Body of pancreas (tissue), 4 donors: ENCODE data around the gene KRT32.

ENCODE experiments used
- POLR2A ChIP-seq, 3 donors: fragments of 450-650 bp; IDR thresholded peaks; one replicate each; pipeline ENCODE4 v1.6.1; 2016; ENCODE audit warnings: antibody characterized with exemption in 3 of 3, mild to moderate bottlenecking in 2 of 3
- TF ChIP-seq, protein P1 (sequence below), 7 experiments: fragments of 450-650 bp in 4 of 7; fragments of 200-600 bp in 3 of 7; sonication (generic) in 3 of 7; IDR thresholded peaks; one replicate each; pipeline ENCODE4 v1.5.1; 2016 to 2019; ENCODE audit warnings: antibody characterized with exemption in 7 of 7

DNA sequence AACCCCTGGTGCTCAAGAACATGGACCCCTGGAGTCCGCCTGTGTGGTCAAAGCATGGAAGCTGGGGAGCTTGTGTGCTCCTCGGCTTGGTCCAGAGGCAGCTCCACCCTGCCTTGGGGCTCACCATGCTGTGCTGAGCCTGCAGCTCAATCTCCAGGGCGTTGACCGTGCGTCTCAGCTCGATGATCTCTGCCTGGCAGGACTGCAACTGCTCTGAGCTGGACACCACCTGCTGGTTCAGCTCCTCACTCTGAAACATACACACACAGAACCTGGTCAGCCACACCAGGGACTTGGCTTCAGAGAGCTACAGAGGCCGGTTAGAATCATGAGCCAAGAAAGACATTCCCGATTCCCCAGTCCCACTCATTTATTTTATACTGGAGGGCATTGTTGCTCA, 11.1 kb upstream of the KRT32 start:
- no peak for TF ChIP-seq POLR2A (IDR thresholded peaks at IDR 0.05)
- TF ChIP-seq, protein P1, sequence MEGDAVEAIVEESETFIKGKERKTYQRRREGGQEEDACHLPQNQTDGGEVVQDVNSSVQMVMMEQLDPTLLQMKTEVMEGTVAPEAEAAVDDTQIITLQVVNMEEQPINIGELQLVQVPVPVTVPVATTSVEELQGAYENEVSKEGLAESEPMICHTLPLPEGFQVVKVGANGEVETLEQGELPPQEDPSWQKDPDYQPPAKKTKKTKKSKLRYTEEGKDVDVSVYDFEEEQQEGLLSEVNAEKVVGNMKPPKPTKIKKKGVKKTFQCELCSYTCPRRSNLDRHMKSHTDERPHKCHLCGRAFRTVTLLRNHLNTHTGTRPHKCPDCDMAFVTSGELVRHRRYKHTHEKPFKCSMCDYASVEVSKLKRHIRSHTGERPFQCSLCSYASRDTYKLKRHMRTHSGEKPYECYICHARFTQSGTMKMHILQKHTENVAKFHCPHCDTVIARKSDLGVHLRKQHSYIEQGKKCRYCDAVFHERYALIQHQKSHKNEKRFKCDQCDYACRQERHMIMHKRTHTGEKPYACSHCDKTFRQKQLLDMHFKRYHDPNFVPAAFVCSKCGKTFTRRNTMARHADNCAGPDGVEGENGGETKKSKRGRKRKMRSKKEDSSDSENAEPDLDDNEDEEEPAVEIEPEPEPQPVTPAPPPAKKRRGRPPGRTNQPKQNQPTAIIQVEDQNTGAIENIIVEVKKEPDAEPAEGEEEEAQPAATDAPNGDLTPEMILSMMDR (IDR thresholded peaks at IDR 0.05) = no peak
